GM18907 (cell line): Measurements from ENCODE around the gene DSCAML1.

Source experiments
- ATAC-seq: cut with Tn5 transposase; IDR thresholded peaks from one replicate; pipeline ENCODE4 v1.9.1; 2021; ENCODE audit warnings: mild to moderate bottlenecking, moderate library complexity; ENCODE audit not compliant: unreplicated experiment

The DSCAML1 gene

GRCh38 chr11:117594721-117595120, 202.3 kb downstream of the DSCAML1 start:
- no peak for ATAC-seq

- ATAC-seq, result no peak
Measured at GRCh38 chr11:117593065-117593464, 204.0 kb downstream of the DSCAML1 start.

GRCh38 chr11:117591316-117592039, 205.5 kb downstream of the DSCAML1 start:
- no peak for ATAC-seq

- no peak for ATAC-seq
Measured at GRCh38 chr11:117589063-117589462, 208.0 kb downstream of the DSCAML1 start.

- no peak for ATAC-seq
Measured at GRCh38 chr11:117588166-117588810, 208.7 kb downstream of the DSCAML1 start.

- ATAC-seq, result no peak
Measured at GRCh38 chr11:117587416-117587815, 209.6 kb downstream of the DSCAML1 start.

GRCh38 chr11:117586392-117586791, 210.6 kb downstream of the DSCAML1 start:
- ATAC-seq, result no peak

- no peak for ATAC-seq
Measured at GRCh38 chr11:117585631-117586030, 211.4 kb downstream of the DSCAML1 start.

GRCh38 chr11:117584056-117584830, 212.8 kb downstream of the DSCAML1 start:
- ATAC-seq, result no peak

GRCh38 chr11:117583063-117583801, 213.8 kb downstream of the DSCAML1 start:
- ATAC-seq, result no peak

- ATAC-seq, result no peak
Measured at GRCh38 chr11:117582433-117582832, 214.6 kb downstream of the DSCAML1 start.

- ATAC-seq, result no peak
Measured at GRCh38 chr11:117580866-117581265, 216.2 kb downstream of the DSCAML1 start.

GRCh38 chr11:117579161-117579560, 217.9 kb downstream of the DSCAML1 start:
- no peak for ATAC-seq

- no peak for ATAC-seq
Measured at GRCh38 chr11:117575856-117576255, 221.2 kb downstream of the DSCAML1 start.

GRCh38 chr11:117574551-117574950, 222.5 kb downstream of the DSCAML1 start:
- ATAC-seq, result no peak

- ATAC-seq, result no peak
Measured at GRCh38 chr11:117573326-117573725, 223.7 kb downstream of the DSCAML1 start.

GRCh38 chr11:117572671-117573070, 224.3 kb downstream of the DSCAML1 start:
- ATAC-seq, result no peak

GRCh38 chr11:117572129-117572528, 224.9 kb downstream of the DSCAML1 start:
- no peak for ATAC-seq

- no peak for ATAC-seq
Measured at GRCh38 chr11:117570701-117571100, 226.3 kb downstream of the DSCAML1 start.

GRCh38 chr11:117569911-117570310, 227.1 kb downstream of the DSCAML1 start:
- ATAC-seq, result no peak

- no peak for ATAC-seq
Measured at GRCh38 chr11:117565709-117566108, 231.3 kb downstream of the DSCAML1 start.
